Neural cell (in vitro differentiated cells): ENCODE measurements around the gene MRO. TPM values are rescaled to one million over a fixed set of nuclear protein-coding genes. Genes with fewer than 3 reads are reported as not detected.

Source experiments
- H2AFZ ChIP-seq: fragments of 200-600, 300-800 bp; sonication (generic), shearing (Covaris generic); 2 replicates; pipeline ENCODE4 v1.6.0; 2014; ENCODE audit warnings: low read depth, mild to moderate bottlenecking, antibody characterized with exemption, low read length, moderate library complexity
- H3F3A ChIP-seq: fragments of 200-600 bp; shearing (Covaris generic); 2 replicates; pipeline ENCODE4 v1.6.1; 2016; ENCODE audit warnings: mild to moderate bottlenecking, moderate library complexity, mixed read lengths, antibody characterized with exemption, low read length; ENCODE audit not compliant: insufficient read depth, poor library complexity, severe bottlenecking
- H3K27ac ChIP-seq: fragments of 200-600, 300-800 bp; sonication (generic), shearing (Covaris generic); 2 replicates; pipeline ENCODE4 v1.5.1; 2014; ENCODE audit warnings: mild to moderate bottlenecking, low read length, moderate library complexity
- H3K27me3 ChIP-seq: fragments of 300-800, 200-600 bp; sonication (generic), shearing (Covaris generic); 2 replicates; pipeline ENCODE4 v1.6.0; 2014; ENCODE audit warnings: mild to moderate bottlenecking, low read depth, low read length, moderate library complexity; ENCODE audit not compliant: insufficient read depth
- H3K36me3 ChIP-seq: fragments of 300-800, 200-600 bp; sonication (generic), shearing (Covaris generic); 2 replicates; pipeline ENCODE4 v1.5.1; 2014; ENCODE audit warnings: mild to moderate bottlenecking, antibody characterized with exemption, low read length, moderate library complexity; ENCODE audit not compliant: insufficient read depth
- H3K4me2 ChIP-seq: fragments of 300-800, 200-600 bp; sonication (generic), shearing (Covaris generic); 2 replicates; pipeline ENCODE4 v1.6.0; 2014; ENCODE audit warnings: mild to moderate bottlenecking, low read length
- H3K4me3 ChIP-seq: fragments of 300-800, 200-600 bp; sonication (generic), shearing (Covaris generic); 2 replicates; pipeline ENCODE4 v1.5.1; 2014; ENCODE audit warnings: mild to moderate bottlenecking, low read length, moderate library complexity
- H3K79me2 ChIP-seq: fragments of 200-600 bp; shearing (Covaris generic); replicated peaks from 2 replicates; pipeline ENCODE4 v1.6.0; 2014; ENCODE audit warnings: mild to moderate bottlenecking, low read length, moderate library complexity; ENCODE audit not compliant: insufficient read depth
- H3K9ac ChIP-seq: fragments of 300-800, 200-600 bp; sonication (generic), shearing (Covaris generic); 2 replicates; pipeline ENCODE4 v1.6.1; 2016; ENCODE audit warnings: mild to moderate bottlenecking, low read length, mixed read lengths
- H3K9me2 ChIP-seq: fragments of 200-600 bp; shearing (Covaris generic); 2 replicates; pipeline ENCODE4 v1.6.1; 2016; ENCODE audit warnings: mild to moderate bottlenecking, low read length, mixed read lengths; ENCODE audit not compliant: insufficient read depth
- H3K9me3 ChIP-seq: fragments of 200-600, 300-800 bp; sonication (generic), shearing (Covaris generic); 2 replicates; pipeline ENCODE4 v1.6.1; 2016; ENCODE audit warnings: mild to moderate bottlenecking, mixed run types, low read length, moderate library complexity, mixed read lengths
- H4K20me1 ChIP-seq: fragments of 200-600 bp; shearing (Covaris generic); 2 replicates; pipeline ENCODE4 v1.6.1; 2016; ENCODE audit warnings: mild to moderate bottlenecking, mixed run types; ENCODE audit not compliant: insufficient read depth
- EP300 ChIP-seq: fragments of 450-650 bp; conservative IDR thresholded peaks from 2 replicates; pipeline ENCODE4 v1.6.1; 2014; ENCODE audit warnings: antibody characterized with exemption, mild to moderate bottlenecking, moderate library complexity; ENCODE audit not compliant: poor library complexity, severe bottlenecking
- EZH2 ChIP-seq: fragments of 200-600, 300-800 bp; shearing (Covaris generic), sonication (generic); IDR thresholded peaks from 2 replicates; pipeline ENCODE4 v1.6.1; 2014; ENCODE audit warnings: antibody characterized with exemption, low read length, borderline replicate concordance, mild to moderate bottlenecking; ENCODE audit not compliant: insufficient read depth, poor library complexity, severe bottlenecking
- MXI1 ChIP-seq: fragments of 450-650 bp; conservative IDR thresholded peaks from 2 replicates; pipeline ENCODE4 v1.6.1; 2014; ENCODE audit warnings: antibody characterized with exemption, mild to moderate bottlenecking; ENCODE audit not compliant: poor library complexity, severe bottlenecking
- POLR2AphosphoS5 ChIP-seq: IDR thresholded peaks from 2 replicates; pipeline ENCODE4 v1.6.1; 2012
- RAD21 ChIP-seq: fragments of 450-650 bp; conservative IDR thresholded peaks from 2 replicates; pipeline ENCODE4 v1.6.1; 2014; ENCODE audit warnings: antibody characterized with exemption, mild to moderate bottlenecking, moderate library complexity
- SMC3 ChIP-seq: fragments of 450-650 bp; conservative IDR thresholded peaks from 2 replicates; pipeline ENCODE4 v1.6.1; 2014; ENCODE audit warnings: antibody characterized with exemption, mild to moderate bottlenecking, moderate library complexity; ENCODE audit not compliant: poor library complexity
- TAF1 ChIP-seq: IDR thresholded peaks from 2 replicates; pipeline ENCODE4 v1.6.1; 2012; ENCODE audit warnings: low read depth
- polyA plus RNA-seq: library from polyadenylated mRNA; depleted of rRNA; stranded (reverse); fragments of >200 nt; gene quantifications from 2 replicates; pipeline ENCODE4 v1.2.3, GENCODE V29; 2014
- TF ChIP-seq, protein P1 (sequence below): fragments of 450-650 bp; IDR thresholded peaks from 2 replicates; pipeline ENCODE4 v1.5.1; 2014; ENCODE audit warnings: antibody characterized with exemption, mild to moderate bottlenecking, moderate library complexity; ENCODE audit not compliant: poor library complexity, severe bottlenecking
- TF ChIP-seq, protein P2 (sequence below): IDR thresholded peaks from 2 replicates; pipeline ENCODE4 v1.6.1; 2012; ENCODE audit warnings: borderline replicate concordance

Gene MRO
- polyA plus RNA-seq, 1 donor from 2014 or later, result not detected

DNA sequence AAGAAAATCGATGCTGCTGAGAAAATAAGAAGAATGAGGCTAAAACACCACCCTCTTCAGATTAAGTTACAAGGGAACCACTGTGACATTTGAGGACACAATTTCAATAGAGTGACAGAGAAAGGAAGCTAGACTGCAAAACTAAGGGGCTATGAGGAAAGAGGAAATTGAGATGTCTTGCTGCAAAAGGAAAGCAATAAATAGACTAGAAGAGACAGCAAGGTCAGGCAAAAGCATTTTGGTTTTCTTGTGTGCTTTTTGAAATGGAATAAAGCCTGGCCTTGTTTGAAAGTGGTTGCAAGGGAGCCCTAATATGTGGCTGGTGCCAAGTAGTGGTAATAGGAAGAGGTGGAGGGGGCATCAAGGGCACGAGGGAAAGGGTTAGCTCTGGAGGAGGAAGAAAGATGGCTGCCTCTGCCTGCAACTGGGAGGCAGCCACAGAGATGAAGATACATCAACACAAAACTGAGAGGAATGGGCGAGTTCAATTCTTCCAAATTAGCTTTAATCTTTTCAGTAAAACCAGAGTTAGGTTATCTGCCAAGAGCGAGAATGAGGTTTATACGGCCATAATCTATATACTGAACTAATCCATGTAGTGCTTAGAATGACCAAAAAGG is 1.2 kb upstream of the MRO start:
- Histone ChIP-seq H3K36me3 (no peaks in the 10 kb centered on the region), H3K9ac (no peak overlapping the region), H3K4me3 (no peak overlapping the region)

DNA sequence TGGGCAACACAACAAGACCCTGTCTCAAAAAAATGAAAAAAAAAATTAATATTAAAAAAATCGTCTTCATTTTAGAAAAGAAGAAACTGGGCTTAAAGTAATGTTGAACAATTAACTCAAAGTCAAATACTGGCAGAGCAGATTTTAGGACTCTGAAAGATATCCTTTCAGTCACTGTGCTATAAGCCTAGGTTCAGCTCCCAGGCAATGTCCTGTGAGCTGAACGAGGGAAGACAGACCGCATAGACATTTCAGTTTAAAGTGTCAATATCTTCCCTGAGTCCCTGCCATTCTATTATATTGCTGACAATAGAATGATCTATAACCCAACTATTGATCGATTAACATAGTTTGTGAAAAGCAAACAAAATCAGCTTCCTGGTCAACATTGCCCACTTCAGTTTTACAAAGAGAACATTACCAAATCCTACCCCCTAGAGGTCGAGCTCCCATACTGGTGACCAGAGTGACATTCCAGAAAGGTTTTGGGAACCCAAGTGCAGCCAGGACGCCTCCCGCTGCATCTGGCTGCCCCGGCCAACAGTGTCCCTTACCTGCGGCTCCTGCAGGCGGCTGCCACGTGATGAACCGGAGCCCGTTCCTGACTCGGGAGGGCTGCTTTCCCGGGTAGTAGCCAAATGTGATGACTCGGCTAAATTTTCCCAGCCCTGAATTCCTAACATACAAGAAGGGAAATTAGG is 639 bp downstream of the MRO start:
- H3K4me2 ChIP-seq, result no peak overlapping the region
- TF ChIP-seq EP300, result no peak
- TF ChIP-seq, protein P1, sequence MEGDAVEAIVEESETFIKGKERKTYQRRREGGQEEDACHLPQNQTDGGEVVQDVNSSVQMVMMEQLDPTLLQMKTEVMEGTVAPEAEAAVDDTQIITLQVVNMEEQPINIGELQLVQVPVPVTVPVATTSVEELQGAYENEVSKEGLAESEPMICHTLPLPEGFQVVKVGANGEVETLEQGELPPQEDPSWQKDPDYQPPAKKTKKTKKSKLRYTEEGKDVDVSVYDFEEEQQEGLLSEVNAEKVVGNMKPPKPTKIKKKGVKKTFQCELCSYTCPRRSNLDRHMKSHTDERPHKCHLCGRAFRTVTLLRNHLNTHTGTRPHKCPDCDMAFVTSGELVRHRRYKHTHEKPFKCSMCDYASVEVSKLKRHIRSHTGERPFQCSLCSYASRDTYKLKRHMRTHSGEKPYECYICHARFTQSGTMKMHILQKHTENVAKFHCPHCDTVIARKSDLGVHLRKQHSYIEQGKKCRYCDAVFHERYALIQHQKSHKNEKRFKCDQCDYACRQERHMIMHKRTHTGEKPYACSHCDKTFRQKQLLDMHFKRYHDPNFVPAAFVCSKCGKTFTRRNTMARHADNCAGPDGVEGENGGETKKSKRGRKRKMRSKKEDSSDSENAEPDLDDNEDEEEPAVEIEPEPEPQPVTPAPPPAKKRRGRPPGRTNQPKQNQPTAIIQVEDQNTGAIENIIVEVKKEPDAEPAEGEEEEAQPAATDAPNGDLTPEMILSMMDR, result no peak
- no peak for TF ChIP-seq POLR2AphosphoS5
- TF ChIP-seq, protein P2, sequence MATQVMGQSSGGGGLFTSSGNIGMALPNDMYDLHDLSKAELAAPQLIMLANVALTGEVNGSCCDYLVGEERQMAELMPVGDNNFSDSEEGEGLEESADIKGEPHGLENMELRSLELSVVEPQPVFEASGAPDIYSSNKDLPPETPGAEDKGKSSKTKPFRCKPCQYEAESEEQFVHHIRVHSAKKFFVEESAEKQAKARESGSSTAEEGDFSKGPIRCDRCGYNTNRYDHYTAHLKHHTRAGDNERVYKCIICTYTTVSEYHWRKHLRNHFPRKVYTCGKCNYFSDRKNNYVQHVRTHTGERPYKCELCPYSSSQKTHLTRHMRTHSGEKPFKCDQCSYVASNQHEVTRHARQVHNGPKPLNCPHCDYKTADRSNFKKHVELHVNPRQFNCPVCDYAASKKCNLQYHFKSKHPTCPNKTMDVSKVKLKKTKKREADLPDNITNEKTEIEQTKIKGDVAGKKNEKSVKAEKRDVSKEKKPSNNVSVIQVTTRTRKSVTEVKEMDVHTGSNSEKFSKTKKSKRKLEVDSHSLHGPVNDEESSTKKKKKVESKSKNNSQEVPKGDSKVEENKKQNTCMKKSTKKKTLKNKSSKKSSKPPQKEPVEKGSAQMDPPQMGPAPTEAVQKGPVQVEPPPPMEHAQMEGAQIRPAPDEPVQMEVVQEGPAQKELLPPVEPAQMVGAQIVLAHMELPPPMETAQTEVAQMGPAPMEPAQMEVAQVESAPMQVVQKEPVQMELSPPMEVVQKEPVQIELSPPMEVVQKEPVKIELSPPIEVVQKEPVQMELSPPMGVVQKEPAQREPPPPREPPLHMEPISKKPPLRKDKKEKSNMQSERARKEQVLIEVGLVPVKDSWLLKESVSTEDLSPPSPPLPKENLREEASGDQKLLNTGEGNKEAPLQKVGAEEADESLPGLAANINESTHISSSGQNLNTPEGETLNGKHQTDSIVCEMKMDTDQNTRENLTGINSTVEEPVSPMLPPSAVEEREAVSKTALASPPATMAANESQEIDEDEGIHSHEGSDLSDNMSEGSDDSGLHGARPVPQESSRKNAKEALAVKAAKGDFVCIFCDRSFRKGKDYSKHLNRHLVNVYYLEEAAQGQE, result no peak
- no peak for TF ChIP-seq TAF1
- H3K36me3 ChIP-seq, result no peaks in the 10 kb centered on the region
- H4K20me1 ChIP-seq, result no peaks in the 10 kb centered on the region
- H2AFZ ChIP-seq, result no peak overlapping the region
- no peaks in the 10 kb centered on the region for H3F3A ChIP-seq
- H3K27me3 ChIP-seq, result no peaks in the 10 kb centered on the region
- H3K4me3 ChIP-seq, result peak overlapping the region; percentile 35
- no peaks in the 10 kb centered on the region for H3K79me2 ChIP-seq
- no peak overlapping the region for H3K27ac ChIP-seq
- no peaks in the 10 kb centered on the region for H3K9me2 ChIP-seq
- H3K9ac ChIP-seq, result no peak overlapping the region
- no peaks in the 10 kb centered on the region for H3K9me3 ChIP-seq

More for the DNA sequence above, 1.2 kb upstream of the MRO start:
- H3K9me2 ChIP-seq, result no peaks in the 10 kb centered on the region
- no peak overlapping the region for H3K27ac ChIP-seq
- no peaks in the 10 kb centered on the region for H3K9me3 ChIP-seq
- H3K79me2 ChIP-seq, result no peaks in the 10 kb centered on the region
- H2AFZ ChIP-seq, result no peak overlapping the region
- H3F3A ChIP-seq, result no peaks in the 10 kb centered on the region
- H4K20me1 ChIP-seq, result no peaks in the 10 kb centered on the region
- TF ChIP-seq, protein P1, result no peak
- TF ChIP-seq POLR2AphosphoS5, result no peak
- TF ChIP-seq EZH2, result no peak
- TF ChIP-seq SMC3, result no peak
- no peak for TF ChIP-seq EP300
- no peak for TF ChIP-seq RAD21
- TF ChIP-seq, protein P2, result no peak
- TF ChIP-seq MXI1, result no peak
- no peak overlapping the region for H3K4me2 ChIP-seq
- no peaks in the 10 kb centered on the region for H3K27me3 ChIP-seq
